Astrocyte (in vitro differentiated cells and primary cell): Measurements from ENCODE around the gene CCL17. TPM values are rescaled to one million over a fixed set of nuclear protein-coding genes. Genes with fewer than 3 reads are reported as not detected.

ENCODE experiments used
- DNase-seq: peaks from one replicate; pipeline ENCODE4 v3.0.0-alpha.2; 2010; ENCODE audit warnings: low read depth
- FAIRE-seq: peaks from 2 replicates; lab custom pipeline; 2011; peaks lifted over from hg19 to GRCh38; lab: Jason Lieb, UNC
- H2AFZ ChIP-seq: 2 replicates; pipeline ENCODE4 v1.6.0; 2012; ENCODE audit warnings: low read depth, low read length, inconsistent platforms
- H3K27ac ChIP-seq: 2 replicates; pipeline ENCODE4 v1.5.1; 2011; ENCODE audit warnings: low read depth, low read length, inconsistent platforms
- H3K27me3 ChIP-seq: 2 replicates; pipeline ENCODE4 v1.6.0; 2011; ENCODE audit warnings: low read length, inconsistent platforms; ENCODE audit not compliant: insufficient read depth
- H3K36me3 ChIP-seq: 2 replicates; pipeline ENCODE4 v1.5.1; 2011; ENCODE audit warnings: low read length, inconsistent platforms; ENCODE audit not compliant: insufficient read depth
- H3K4me1 ChIP-seq: 2 replicates; pipeline ENCODE4 v1.5.1; 2011; ENCODE audit warnings: low read length, inconsistent platforms; ENCODE audit not compliant: insufficient read depth
- H3K4me2 ChIP-seq: 2 replicates; pipeline ENCODE4 v1.6.0; 2012; ENCODE audit warnings: low read length, inconsistent platforms
- H3K4me3 ChIP-seq: 2 replicates; pipeline ENCODE4 v1.5.1; 2011; ENCODE audit warnings: low read depth, mild to moderate bottlenecking, low read length, inconsistent platforms; ENCODE audit not compliant: insufficient read depth
- H3K79me2 ChIP-seq: 2 replicates; pipeline ENCODE4 v1.6.0; 2012; ENCODE audit warnings: mild to moderate bottlenecking, low read length, inconsistent platforms; ENCODE audit not compliant: insufficient read depth
- H3K9ac ChIP-seq: 2 replicates; pipeline ENCODE4 v1.6.0; 2012; ENCODE audit warnings: mild to moderate bottlenecking, low read length, inconsistent platforms
- H3K9me3 ChIP-seq: 2 replicates; pipeline ENCODE4 v1.5.1; 2012; ENCODE audit warnings: low read depth, mild to moderate bottlenecking, low read length, inconsistent platforms; ENCODE audit not compliant: insufficient read depth
- H4K20me1 ChIP-seq: 2 replicates; pipeline ENCODE4 v1.6.0; 2012; ENCODE audit warnings: low read length, inconsistent platforms; ENCODE audit not compliant: insufficient read depth
- H3K27ac Mint-ChIP-seq: one replicate; pipeline ENCODE4 v1.8.0; 2021; ENCODE audit warnings: mild to moderate bottlenecking, mixed read lengths; ENCODE audit not compliant: unreplicated experiment
- H3K27me3 Mint-ChIP-seq: one replicate; pipeline ENCODE4 v1.8.0; 2021; ENCODE audit warnings: low read depth, mixed read lengths; ENCODE audit not compliant: unreplicated experiment
- H3K36me3 Mint-ChIP-seq: one replicate; pipeline ENCODE4 v1.8.0; 2021; ENCODE audit warnings: low read depth, mixed read lengths; ENCODE audit not compliant: unreplicated experiment
- H3K4me1 Mint-ChIP-seq: one replicate; pipeline ENCODE4 v1.8.0; 2021; ENCODE audit warnings: low read depth, mixed read lengths; ENCODE audit not compliant: unreplicated experiment
- H3K4me3 Mint-ChIP-seq: one replicate; pipeline ENCODE4 v1.8.0; 2021; ENCODE audit warnings: mild to moderate bottlenecking, moderate library complexity, mixed read lengths; ENCODE audit not compliant: unreplicated experiment
- H3K9me3 Mint-ChIP-seq: one replicate; pipeline ENCODE4 v1.8.0; 2021; ENCODE audit warnings: mild to moderate bottlenecking, mixed read lengths; ENCODE audit not compliant: unreplicated experiment
- EZH2 ChIP-seq: IDR thresholded peaks from 2 replicates; pipeline ENCODE4 v1.6.1; 2012; ENCODE audit warnings: mild to moderate bottlenecking, low read length, inconsistent platforms; ENCODE audit not compliant: insufficient read depth
- total RNA-seq: library from RNA; stranded (reverse); gene quantifications from 2 replicates; pipeline ENCODE4 v1.2.1, GENCODE V29; 2021
- TF ChIP-seq, protein P1 (sequence below): IDR thresholded peaks from 2 replicates; pipeline ENCODE4 v1.5.1; 2011; ENCODE audit warnings: low read depth, mild to moderate bottlenecking, inconsistent platforms, low read length, moderate library complexity; ENCODE audit not compliant: insufficient read depth

The CCL17 gene
- total RNA-seq, 1 donor from 2014 or later = not detected

GRCh38 chr16:57367116-57367752 is 37.3 kb upstream of the CCL17 start:
- H3K27ac Mint-ChIP-seq = no peak overlapping the region

GRCh38 chr16:57371494-57372371 is 32.8 kb upstream of the CCL17 start:
- H3K4me1 Mint-ChIP-seq = peaks cover 17% of the 10 kb centered on the region
- no peaks in the 10 kb centered on the region for H3K36me3 Mint-ChIP-seq
- no peak for TF ChIP-seq EZH2
- TF ChIP-seq, protein P1, sequence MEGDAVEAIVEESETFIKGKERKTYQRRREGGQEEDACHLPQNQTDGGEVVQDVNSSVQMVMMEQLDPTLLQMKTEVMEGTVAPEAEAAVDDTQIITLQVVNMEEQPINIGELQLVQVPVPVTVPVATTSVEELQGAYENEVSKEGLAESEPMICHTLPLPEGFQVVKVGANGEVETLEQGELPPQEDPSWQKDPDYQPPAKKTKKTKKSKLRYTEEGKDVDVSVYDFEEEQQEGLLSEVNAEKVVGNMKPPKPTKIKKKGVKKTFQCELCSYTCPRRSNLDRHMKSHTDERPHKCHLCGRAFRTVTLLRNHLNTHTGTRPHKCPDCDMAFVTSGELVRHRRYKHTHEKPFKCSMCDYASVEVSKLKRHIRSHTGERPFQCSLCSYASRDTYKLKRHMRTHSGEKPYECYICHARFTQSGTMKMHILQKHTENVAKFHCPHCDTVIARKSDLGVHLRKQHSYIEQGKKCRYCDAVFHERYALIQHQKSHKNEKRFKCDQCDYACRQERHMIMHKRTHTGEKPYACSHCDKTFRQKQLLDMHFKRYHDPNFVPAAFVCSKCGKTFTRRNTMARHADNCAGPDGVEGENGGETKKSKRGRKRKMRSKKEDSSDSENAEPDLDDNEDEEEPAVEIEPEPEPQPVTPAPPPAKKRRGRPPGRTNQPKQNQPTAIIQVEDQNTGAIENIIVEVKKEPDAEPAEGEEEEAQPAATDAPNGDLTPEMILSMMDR = no peak
- peak overlapping the region; percentile 78 for H3K4me3 Mint-ChIP-seq
- Histone ChIP-seq H3K36me3 (no peaks in the 10 kb centered on the region), H3K9ac (peak overlapping the region; percentile 64), H4K20me1 (no peaks in the 10 kb centered on the region), H3K4me2 (peak overlapping the region; percentile 84), H3K9me3 (no peaks in the 10 kb centered on the region), H3K4me3 (no peak overlapping the region), H3K4me1 (peaks cover 25% of the 10 kb centered on the region), H3K27ac (no peak overlapping the region), H2AFZ (peak overlapping the region; percentile 79), H3K79me2 (no peaks in the 10 kb centered on the region), H3K27me3 (peaks cover 2% of the 10 kb centered on the region)
- peaks cover 3% of the 10 kb centered on the region for H3K27me3 Mint-ChIP-seq
- H3K9me3 Mint-ChIP-seq = peaks cover 5% of the 10 kb centered on the region
- no peak for DNase-seq
- no peak overlapping the region for H3K27ac Mint-ChIP-seq
- no peak for FAIRE-seq

More at GRCh38 chr16:57367116-57367752, 37.3 kb upstream of the CCL17 start:
- Mint-ChIP-seq H3K9me3 (no peaks in the 10 kb centered on the region), H3K4me1 (no peaks in the 10 kb centered on the region), H3K4me3 (no peak overlapping the region), H3K36me3 (no peaks in the 10 kb centered on the region), H3K27me3 (peaks cover 23% of the 10 kb centered on the region)
- H3K79me2 ChIP-seq = no peaks in the 10 kb centered on the region
- H3K27ac ChIP-seq = no peak overlapping the region
- no peak overlapping the region for H3K9ac ChIP-seq
- no peak overlapping the region for H2AFZ ChIP-seq
- peaks cover 4% of the 10 kb centered on the region for H3K4me1 ChIP-seq
- H3K4me2 ChIP-seq = no peak overlapping the region
- H3K9me3 ChIP-seq = no peaks in the 10 kb centered on the region
- H3K36me3 ChIP-seq = no peaks in the 10 kb centered on the region
- H3K27me3 ChIP-seq = peaks cover 9% of the 10 kb centered on the region
- no peak for TF ChIP-seq EZH2
- TF ChIP-seq, protein P1 = no peak
- no peak overlapping the region for H3K4me3 ChIP-seq
- H4K20me1 ChIP-seq = no peaks in the 10 kb centered on the region
- FAIRE-seq (no peak), DNase-seq (peak; percentile 44)
